OCI-LY3 (cell line): ENCODE data around the gene MLF1.

Source experiments
- CTCF ChIP-seq: fragments of 200-600, 300-600 bp; sonication (generic); IDR thresholded peaks from 2 replicates; pipeline ENCODE4 v1.5.1; 2014; ENCODE audit warnings: antibody characterized with exemption, low read length, low read depth
- EZH2phosphoT487 ChIP-seq: fragments of 200-600 bp; shearing (Covaris generic); IDR thresholded peaks from 2 replicates; pipeline ENCODE4 v1.6.1; 2018; ENCODE audit warnings: antibody characterized with exemption, mixed run types, low read depth

GRCh38 chr3:158562674-158563073 lies 8.3 kb upstream of the MLF1 start:
- TF ChIP-seq CTCF: no peak
- TF ChIP-seq EZH2phosphoT487: no peak
